ENCODE data around the gene NFYB.

NFYB gene

GRCh38 chr12:104134882-104135281 lies 3.1 kb downstream of the NFYB start:
- no peak overlapping the region for H3K14ac ChIP-seq (ENCODE audit: low read length)
- H3K79me1 ChIP-seq (ENCODE audit: low read length), result peaks cover 6% of the 10 kb centered on the region
- no peak overlapping the region for H2AFZ ChIP-seq (ENCODE audit: insufficient read depth, low read length, poor library complexity)
- peaks cover 2% of the 10 kb centered on the region for H3K79me2 ChIP-seq (ENCODE audit: control insufficient read depth, insufficient read depth, low read length, poor library complexity)
- H3K4ac ChIP-seq (ENCODE audit: low read depth, low read length), result no peak overlapping the region
- H2BK120ac ChIP-seq (ENCODE audit: insufficient read depth, low read length, poor library complexity), result no peak overlapping the region
- no peak overlapping the region for H4K8ac ChIP-seq (ENCODE audit: low read depth, low read length)
- H3K36me3 ChIP-seq (ENCODE audit: control insufficient read depth in 1 of 2, insufficient read depth in 2 of 2, low read length in 2 of 2), result peaks cover 2 to 8% of the 10 kb centered on the region in 2 experiments
- peaks cover 10 to 13% of the 10 kb centered on the region in 2 experiments for H3K4me1 ChIP-seq (ENCODE audit: control insufficient read depth in 1 of 2, insufficient read depth in 2 of 2, low read length in 2 of 2)
- no peaks in the 10 kb centered on the region for H3K9me3 ChIP-seq (ENCODE audit: insufficient read depth, low read depth, low read length)
- H3K23ac ChIP-seq (ENCODE audit: low read length), result peak overlapping the region; percentile 71
- DNase-seq, result no peak
- no peak overlapping the region for H4K91ac ChIP-seq (ENCODE audit: low read depth, low read length)
- no peak overlapping the region for H2AK5ac ChIP-seq (ENCODE audit: low read length)
- no peaks in the 10 kb centered on the region for H3K27me3 ChIP-seq (ENCODE audit: insufficient read depth, low read length)
- H4K12ac ChIP-seq (ENCODE audit: low read depth, low read length), result no peak overlapping the region
- no peak overlapping the region for H3K4me3 ChIP-seq (ENCODE audit: low read depth, low read length)
- peak overlapping the region; percentile 63 for H3K9ac ChIP-seq (ENCODE audit: low read length)
- H3K18ac ChIP-seq (ENCODE audit: low read length), result no peak overlapping the region
- no peak overlapping the region for H3K4me2 ChIP-seq (ENCODE audit: low read length)
- no CpG with 5 or more reads among the region's 1 CpG for WGBS (ENCODE audit: extremely low coverage, insufficient coverage, insufficient read length)
- H3K27ac ChIP-seq (ENCODE audit: low read depth, low read length), result no peak overlapping the region
- H2BK12ac ChIP-seq (ENCODE audit: low read length), result no peak overlapping the region
- no peak overlapping the region for H2BK5ac ChIP-seq (ENCODE audit: low read depth, low read length, poor library complexity)

- Histone ChIP-seq H3K4ac (ENCODE audit: low read depth, low read length) (no peak overlapping the region), H2BK5ac (ENCODE audit: low read depth, low read length, poor library complexity) (no peak overlapping the region), H3K36me3 (ENCODE audit: control insufficient read depth in 1 of 2, insufficient read depth in 2 of 2, low read length in 2 of 2) (peaks cover 6 to 12% of the 10 kb centered on the region in 2 experiments), H3K23ac (ENCODE audit: low read length) (no peak overlapping the region), H3K9ac (ENCODE audit: low read length) (no peak overlapping the region), H2BK12ac (ENCODE audit: low read length) (no peak overlapping the region), H4K8ac (ENCODE audit: low read depth, low read length) (no peak overlapping the region), H3K18ac (ENCODE audit: low read length) (no peak overlapping the region), H4K12ac (ENCODE audit: low read depth, low read length) (no peak overlapping the region), H3K79me1 (ENCODE audit: low read length) (peaks cover 6% of the 10 kb centered on the region), H3K14ac (ENCODE audit: low read length) (no peak overlapping the region), H4K91ac (ENCODE audit: low read depth, low read length) (no peak overlapping the region), H2AFZ (ENCODE audit: insufficient read depth, low read length, poor library complexity) (no peak overlapping the region), H3K27ac (ENCODE audit: low read depth, low read length) (no peak overlapping the region), H3K79me2 (ENCODE audit: control insufficient read depth, insufficient read depth, low read length, poor library complexity) (peaks cover 2% of the 10 kb centered on the region), H3K27me3 (ENCODE audit: insufficient read depth, low read length) (no peaks in the 10 kb centered on the region), H3K9me3 (ENCODE audit: insufficient read depth, low read depth, low read length) (no peaks in the 10 kb centered on the region), H3K4me1 (ENCODE audit: control insufficient read depth in 1 of 2, insufficient read depth in 2 of 2, low read length in 2 of 2) (peaks cover 10 to 13% of the 10 kb centered on the region in 2 experiments), H3K4me3 (ENCODE audit: low read depth, low read length) (no peak overlapping the region), H2BK120ac (ENCODE audit: insufficient read depth, low read length, poor library complexity) (no peak overlapping the region), H3K4me2 (ENCODE audit: low read length) (no peak overlapping the region), H2AK5ac (ENCODE audit: low read length) (no peak overlapping the region)
- no CpG with 5 or more reads among the region's 1 CpG for WGBS (ENCODE audit: extremely low coverage, insufficient coverage, insufficient read length)
- no peak for DNase-seq
These were observed 4.1 kb downstream of the NFYB start for GRCh38 chr12:104133866-104134265.

DNA sequence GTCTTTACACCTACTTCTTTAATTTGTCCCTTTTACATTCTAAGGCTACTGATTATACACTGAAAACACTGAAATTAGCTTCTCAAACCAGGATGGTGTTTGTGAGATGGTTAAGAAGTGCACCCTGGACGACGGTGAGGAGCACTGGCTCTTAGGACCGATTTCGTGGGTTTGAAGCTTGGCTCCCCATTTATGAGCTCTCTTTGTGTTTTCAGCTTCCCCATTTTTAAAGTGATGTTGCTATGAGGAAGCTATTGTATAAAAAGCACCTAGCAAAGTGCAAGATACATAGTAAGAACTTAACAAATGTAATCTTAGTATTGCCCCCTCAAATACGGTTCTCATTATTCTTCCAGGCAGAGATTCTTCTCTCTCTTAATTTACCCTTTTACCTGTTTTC lies 4.7 kb downstream of the NFYB start:
- Histone ChIP-seq H3K9me3 (ENCODE audit: insufficient read depth, low read depth, low read length) (no peaks in the 10 kb centered on the region), H3K9ac (ENCODE audit: low read length) (no peak overlapping the region), H3K4ac (ENCODE audit: low read depth, low read length) (no peak overlapping the region), H2BK120ac (ENCODE audit: insufficient read depth, low read length, poor library complexity) (no peak overlapping the region), H2BK12ac (ENCODE audit: low read length) (no peak overlapping the region), H2AK5ac (ENCODE audit: low read length) (no peak overlapping the region), H2BK5ac (ENCODE audit: low read depth, low read length, poor library complexity) (no peak overlapping the region), H4K12ac (ENCODE audit: low read depth, low read length) (no peak overlapping the region), H3K27me3 (ENCODE audit: insufficient read depth, low read length) (no peaks in the 10 kb centered on the region), H4K91ac (ENCODE audit: low read depth, low read length) (no peak overlapping the region), H3K4me3 (ENCODE audit: low read depth, low read length) (no peak overlapping the region), H3K14ac (ENCODE audit: low read length) (no peak overlapping the region), H3K23ac (ENCODE audit: low read length) (no peak overlapping the region), H3K27ac (ENCODE audit: low read depth, low read length) (no peak overlapping the region), H3K4me1 (ENCODE audit: control insufficient read depth in 1 of 2, insufficient read depth in 2 of 2, low read length in 2 of 2) (peaks cover 5 to 7% of the 10 kb centered on the region in 2 experiments), H2AFZ (ENCODE audit: insufficient read depth, low read length, poor library complexity) (no peak overlapping the region), H3K18ac (ENCODE audit: low read length) (no peak overlapping the region), H3K4me2 (ENCODE audit: low read length) (no peak overlapping the region), H4K8ac (ENCODE audit: low read depth, low read length) (no peak overlapping the region), H3K79me1 (ENCODE audit: low read length) (peaks cover 3% of the 10 kb centered on the region), H3K36me3 (ENCODE audit: control insufficient read depth in 1 of 2, insufficient read depth in 2 of 2, low read length in 2 of 2) (peaks cover 6 to 12% of the 10 kb centered on the region in 2 experiments), H3K79me2 (ENCODE audit: control insufficient read depth, insufficient read depth, low read length, poor library complexity) (peaks cover under 1% of the 10 kb centered on the region)
- DNase-seq, result no peak
- WGBS (ENCODE audit: extremely low coverage, insufficient coverage, insufficient read length), result no CpG with 5 or more reads among the region's 5 CpGs

DNA sequence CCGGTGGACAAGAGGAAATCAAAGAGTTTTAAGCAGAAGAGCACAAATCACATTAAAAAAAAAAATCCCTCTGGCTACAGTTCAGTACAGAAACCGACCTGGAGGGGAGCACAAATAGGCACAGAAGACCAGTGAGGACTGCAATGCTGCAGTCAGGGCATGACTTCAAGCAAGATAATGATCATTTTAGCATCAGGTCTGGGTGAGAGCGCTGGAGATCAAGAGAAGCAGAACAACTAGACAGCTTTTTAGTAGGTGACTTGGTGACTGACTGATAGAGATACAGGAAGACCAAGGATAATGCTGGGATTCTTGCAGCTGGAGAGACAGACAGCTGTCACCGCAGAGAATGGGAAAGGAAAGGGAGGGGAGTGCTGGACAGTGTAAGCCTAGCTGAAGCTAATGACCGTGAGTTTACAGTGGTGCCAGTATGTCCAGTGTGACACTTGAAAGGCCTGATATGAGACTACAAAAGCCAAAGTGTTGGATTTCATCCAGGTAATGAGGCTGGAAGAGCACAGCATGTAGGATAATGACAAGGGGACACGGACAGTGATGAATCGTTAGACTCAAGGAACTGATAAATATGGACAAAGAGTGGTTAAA lies 5.6 kb downstream of the NFYB start:
- Histone ChIP-seq H4K8ac (ENCODE audit: low read depth, low read length) (no peak overlapping the region), H3K79me2 (ENCODE audit: control insufficient read depth, insufficient read depth, low read length, poor library complexity) (no peaks in the 10 kb centered on the region), H2BK5ac (ENCODE audit: low read depth, low read length, poor library complexity) (no peak overlapping the region), H2AK5ac (ENCODE audit: low read length) (no peak overlapping the region), H3K4me1 (ENCODE audit: control insufficient read depth in 1 of 2, insufficient read depth in 2 of 2, low read length in 2 of 2) (peaks cover 4 to 7% of the 10 kb centered on the region in 2 experiments), H2AFZ (ENCODE audit: insufficient read depth, low read length, poor library complexity) (no peak overlapping the region), H4K91ac (ENCODE audit: low read depth, low read length) (no peak overlapping the region), H3K4me3 (ENCODE audit: low read depth, low read length) (no peak overlapping the region), H3K79me1 (ENCODE audit: low read length) (peaks cover 2% of the 10 kb centered on the region), H2BK120ac (ENCODE audit: insufficient read depth, low read length, poor library complexity) (no peak overlapping the region), H3K4ac (ENCODE audit: low read depth, low read length) (no peak overlapping the region), H3K9ac (ENCODE audit: low read length) (no peak overlapping the region), H3K18ac (ENCODE audit: low read length) (no peak overlapping the region), H3K27me3 (ENCODE audit: insufficient read depth, low read length) (no peaks in the 10 kb centered on the region), H3K4me2 (ENCODE audit: low read length) (no peak overlapping the region), H3K9me3 (ENCODE audit: insufficient read depth, low read depth, low read length) (no peaks in the 10 kb centered on the region), H4K12ac (ENCODE audit: low read depth, low read length) (no peak overlapping the region), H3K27ac (ENCODE audit: low read depth, low read length) (no peak overlapping the region), H3K36me3 (ENCODE audit: control insufficient read depth in 1 of 2, insufficient read depth in 2 of 2, low read length in 2 of 2) (peaks cover 9 to 16% of the 10 kb centered on the region in 2 experiments), H3K14ac (ENCODE audit: low read length) (no peak overlapping the region), H3K23ac (ENCODE audit: low read length) (no peak overlapping the region), H2BK12ac (ENCODE audit: low read length) (no peak overlapping the region)
- no CpG with 5 or more reads among the region's 7 CpGs for WGBS (ENCODE audit: extremely low coverage, insufficient coverage, insufficient read length)
- DNase-seq, result no peak
